H1 (cell line): ENCODE measurements around the gene TADA1. TPM values are rescaled to one million over a fixed set of nuclear protein-coding genes. Genes with fewer than 3 reads are reported as not detected.

Experiments
- CHD1 ChIP-seq: IDR thresholded peaks from 2 replicates; pipeline ENCODE4 v1.6.1; 2012; ENCODE audit warnings: low read depth, low read length, improper control_type of control experiment
- CHD7 ChIP-seq: fragments of 300-600 bp; sonication (generic); IDR thresholded peaks from 2 replicates; pipeline ENCODE4 v1.7.1; 2012; ENCODE audit warnings: low read length, moderate library complexity, mild to moderate bottlenecking, inconsistent platforms; ENCODE audit not compliant: insufficient replicate concordance
- RFX5 ChIP-seq: IDR thresholded peaks from 2 replicates; pipeline ENCODE4 v1.6.1; 2011; ENCODE audit warnings: low read depth, low read length, improper control_type of control experiment, borderline replicate concordance
- polyA plus RNA-seq, 7 experiments: library from polyadenylated mRNA; depleted of rRNA in 3 of 7; stranded (reverse) in 5 of 7; unstranded in 2 of 7; fragments of >200 nt in 5 of 7; fragments of 200-250 nt in 2 of 7; gene quantifications; 1 replicate in 5 of 7; 2 replicates in 1 of 7; 4 replicates in 1 of 7; pipeline versions ENCODE4 v1.2.1 to v1.2.3, GENCODE V29; 2011 to 2013; ENCODE audit warnings: missing spikeins in 2 of 7, mixed read lengths in 2 of 7
- total RNA-seq: library from RNA; stranded (reverse); fragmentation: NEBNext Ultra II Directional; extraction: Animal tissue kit (Norgen Biotek cat#: 25700); gene quantifications from 2 replicates; pipeline ENCODE4 v1.2.1, GENCODE V29; 2021

Gene TADA1
- total and polyA plus RNA-seq, 2 of the 8 experiments (the other 6 are each of a cell fraction or from before 2014, with no cell fraction given) = 21.1 to 23.6 TPM

GRCh38 chr1:166870584-166870983 is 5.5 kb downstream of the TADA1 start (continued):
- TF ChIP-seq CHD7 (no peak), CHD1 (no peak), RFX5 (no peak)
